Neural cell (in vitro differentiated cells): ENCODE results near the gene SERAC1.

ENCODE experiments used
- CTCF ChIP-seq: fragments of 450-650 bp; IDR thresholded peaks from 2 replicates; pipeline ENCODE4 v1.5.1; 2014; ENCODE audit warnings: antibody characterized with exemption, mild to moderate bottlenecking, moderate library complexity; ENCODE audit not compliant: poor library complexity, severe bottlenecking
- EZH2 ChIP-seq: fragments of 200-600, 300-800 bp; shearing (Covaris generic), sonication (generic); IDR thresholded peaks from 2 replicates; pipeline ENCODE4 v1.6.1; 2014; ENCODE audit warnings: antibody characterized with exemption, low read length, borderline replicate concordance, mild to moderate bottlenecking; ENCODE audit not compliant: insufficient read depth, poor library complexity, severe bottlenecking
- MXI1 ChIP-seq: fragments of 450-650 bp; conservative IDR thresholded peaks from 2 replicates; pipeline ENCODE4 v1.6.1; 2014; ENCODE audit warnings: antibody characterized with exemption, mild to moderate bottlenecking; ENCODE audit not compliant: poor library complexity, severe bottlenecking
- POLR2AphosphoS5 ChIP-seq: IDR thresholded peaks from 2 replicates; pipeline ENCODE4 v1.6.1; 2012
- RAD21 ChIP-seq: fragments of 450-650 bp; conservative IDR thresholded peaks from 2 replicates; pipeline ENCODE4 v1.6.1; 2014; ENCODE audit warnings: antibody characterized with exemption, mild to moderate bottlenecking, moderate library complexity
- REST ChIP-seq: IDR thresholded peaks from 2 replicates; pipeline ENCODE4 v1.6.1; 2012; ENCODE audit warnings: borderline replicate concordance
- SMC3 ChIP-seq: fragments of 450-650 bp; conservative IDR thresholded peaks from 2 replicates; pipeline ENCODE4 v1.6.1; 2014; ENCODE audit warnings: antibody characterized with exemption, mild to moderate bottlenecking, moderate library complexity; ENCODE audit not compliant: poor library complexity
- TAF1 ChIP-seq: IDR thresholded peaks from 2 replicates; pipeline ENCODE4 v1.6.1; 2012; ENCODE audit warnings: low read depth

GRCh38 chr6:158174024-158174423 lies 6.0 kb upstream of the SERAC1 start:
- no peak for TF ChIP-seq EZH2
- no peak for TF ChIP-seq CTCF
- TF ChIP-seq MXI1 = no peak
- TF ChIP-seq REST = no peak
- no peak for TF ChIP-seq RAD21
- TF ChIP-seq POLR2AphosphoS5 = no peak
- TF ChIP-seq SMC3 = no peak
- no peak for TF ChIP-seq TAF1
